Measurements from ENCODE around the gene CSNK1D. TPM values are rescaled to one million over a fixed set of nuclear protein-coding genes. Genes with fewer than 3 reads are reported as not detected.
"Not testable (repeated sequence)": the region's sequence is repeated elsewhere in the genome, so short reads cannot be mapped to it uniquely, and the experiment has no call there.

The CSNK1D gene
- total RNA-seq, 1 donor from 2014 or later, result 127 TPM

GRCh38 chr17:82217530-82218204 lies 55.8 kb downstream of the CSNK1D start:
- intact Hi-C loops (cut with micrococcal nuclease), result no loop called here

GRCh38 chr17:82217120-82217529 lies 56.4 kb downstream of the CSNK1D start:
- intact Hi-C loops (cut with micrococcal nuclease), result no loop called here

- intact Hi-C loops (cut with micrococcal nuclease), result no loop called here
Observed at GRCh38 chr17:82216301-82217119, 57.0 kb downstream of the CSNK1D start.

GRCh38 chr17:82215972-82216300 lies 57.6 kb downstream of the CSNK1D start:
- intact Hi-C loops (cut with micrococcal nuclease), result no loop called here

- intact Hi-C loops (cut with micrococcal nuclease), result no loop called here
Observed at GRCh38 chr17:82215095-82215971, 58.2 kb downstream of the CSNK1D start.

GRCh38 chr17:82214012-82214628 lies 59.4 kb downstream of the CSNK1D start:
- intact Hi-C loops (cut with micrococcal nuclease), result no loop called here

GRCh38 chr17:82213251-82214011 lies 60.1 kb downstream of the CSNK1D start:
- intact Hi-C loops (cut with micrococcal nuclease), result no loop called here

- intact Hi-C loops (cut with micrococcal nuclease), result no loop called here
Observed at GRCh38 chr17:82212331-82213250, 60.9 kb downstream of the CSNK1D start, which contains the start of gene CCDC57. CCDC57 (minus strand) TSS chr17:82212842; CDS start chr17:82201944, 10,898 bp downstream.

GRCh38 chr17:82210655-82211054 lies 62.8 kb downstream of the CSNK1D start:
- intact Hi-C loops (cut with micrococcal nuclease), result not testable (repeated sequence)

- intact Hi-C loops (cut with micrococcal nuclease), result no loop called here
Observed at GRCh38 chr17:82205720-82206508, 67.6 kb downstream of the CSNK1D start.

GRCh38 chr17:82204831-82205719 lies 68.4 kb downstream of the CSNK1D start:
- intact Hi-C loops (cut with micrococcal nuclease), result no loop called here

GRCh38 chr17:82203920-82204319 lies 69.6 kb downstream of the CSNK1D start:
- intact Hi-C loops (cut with micrococcal nuclease), result no loop called here

GRCh38 chr17:82202981-82203380 lies 70.5 kb downstream of the CSNK1D start:
- intact Hi-C loops (cut with micrococcal nuclease), result no loop called here

- intact Hi-C loops (cut with micrococcal nuclease), result loop anchor here (2.0 kb wide), 1 partner anchor 75 kb away; no protein-coding TSS in a partner anchor
Observed at GRCh38 chr17:82201498-82201910, 72.0 kb downstream of the CSNK1D start.

GRCh38 chr17:82200743-82201497 lies 72.6 kb downstream of the CSNK1D start:
- intact Hi-C loops (cut with micrococcal nuclease), result loop anchor here (2.0 kb wide), 1 partner anchor 74 kb away; no protein-coding TSS in a partner anchor

- intact Hi-C loops (cut with micrococcal nuclease), result loop anchor here (2.0 kb wide), 1 partner anchor 73 kb away; no protein-coding TSS in a partner anchor
Observed at GRCh38 chr17:82200135-82200534, 73.4 kb downstream of the CSNK1D start.

- intact Hi-C loops (cut with micrococcal nuclease), result no loop called here
Observed at GRCh38 chr17:82199496-82199895, 74.0 kb downstream of the CSNK1D start.
